ENCODE data around the gene PLEKHA4.
A peak's percentile ranks its signal among the peaks of the same experiment; 100 is the strongest.

PLEKHA4 gene

DNA sequence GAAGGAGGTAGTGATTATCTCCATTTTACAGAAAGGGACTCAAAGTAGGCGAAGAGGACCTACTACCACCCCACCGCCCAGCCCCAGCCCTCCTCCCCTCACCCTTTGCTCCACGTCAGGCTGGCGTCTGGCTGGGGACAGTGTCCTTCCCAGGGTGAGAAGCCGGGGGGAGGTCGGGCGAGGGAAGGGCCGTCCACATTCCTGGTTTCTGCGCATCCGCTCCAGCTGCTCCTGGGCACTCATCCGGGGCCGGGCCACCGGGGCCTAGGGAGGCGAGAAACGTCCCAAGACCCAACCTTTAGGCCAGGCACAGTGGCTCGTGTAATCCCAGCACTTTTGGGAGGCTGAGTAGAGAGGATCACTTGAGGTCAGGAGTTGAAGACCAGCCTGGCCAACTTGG lies 27.4 kb downstream of the PLEKHA4 start:
- peaks cover 10 to 42% of the 10 kb centered on the region in 2 experiments for H3K36me3 ChIP-seq (ENCODE audit: control insufficient read depth in 1 of 2, insufficient read depth in 2 of 2, low read depth in 1 of 2, low read length in 2 of 2)
- no peak overlapping the region for H3K9ac ChIP-seq (ENCODE audit: low read length)
- H3K79me1 ChIP-seq (replicated peaks; ENCODE audit: low read length, poor library complexity, severe bottlenecking): no peaks in the 10 kb centered on the region
- no peak overlapping the region for H3K23ac ChIP-seq (ENCODE audit: low read length in 2 of 2)
- H2AFZ ChIP-seq (ENCODE audit: low read depth, low read length): no peak overlapping the region
- H2BK5ac ChIP-seq (ENCODE audit: low read depth, low read length, poor library complexity, severe bottlenecking): no peak overlapping the region
- H2AK5ac ChIP-seq (ENCODE audit: low read length, severe bottlenecking): no peak overlapping the region
- no peak overlapping the region for H4K91ac ChIP-seq (ENCODE audit: low read length)
- WGBS: 97% methylated on average over 10 of the region's 16 CpGs
- H2BK12ac ChIP-seq (ENCODE audit: low read length in 2 of 2): no peak overlapping the region
- no peak overlapping the region for H2BK15ac ChIP-seq (ENCODE audit: low read depth, poor library complexity, severe bottlenecking)
- no peak overlapping the region for H3K18ac ChIP-seq (ENCODE audit: low read depth in 1 of 2, low read length in 2 of 2)
- H3K14ac ChIP-seq (ENCODE audit: low read length in 2 of 2): no peak overlapping the region
- no peak overlapping the region for H3K4me3 ChIP-seq (ENCODE audit: insufficient read depth in 1 of 2, low read depth in 1 of 2, low read length in 2 of 2)
- H4K8ac ChIP-seq (ENCODE audit: low read length): no peak overlapping the region
- no peak overlapping the region for H3K4ac ChIP-seq (ENCODE audit: low read depth in 1 of 2, low read length in 2 of 2)
- H3K4me2 ChIP-seq (ENCODE audit: low read length, poor library complexity, severe bottlenecking): no peak overlapping the region
- H2BK120ac ChIP-seq (ENCODE audit: low read depth, low read length): no peak overlapping the region
- peaks cover 8% of the 10 kb centered on the region for H3K4me1 ChIP-seq (ENCODE audit: control insufficient read depth, insufficient read depth, low read depth, low read length)
- H3K27me3 ChIP-seq (ENCODE audit: control insufficient read depth in 1 of 2, insufficient read depth in 1 of 2, low read length in 2 of 2): no peaks in the 10 kb centered on the region
- DNase-seq: no peak
- H3K27ac ChIP-seq (ENCODE audit: low read length, poor library complexity, severe bottlenecking): no peak overlapping the region
- H3K9me3 ChIP-seq (ENCODE audit: control insufficient read depth, low read length): no peaks in the 10 kb centered on the region

DNA sequence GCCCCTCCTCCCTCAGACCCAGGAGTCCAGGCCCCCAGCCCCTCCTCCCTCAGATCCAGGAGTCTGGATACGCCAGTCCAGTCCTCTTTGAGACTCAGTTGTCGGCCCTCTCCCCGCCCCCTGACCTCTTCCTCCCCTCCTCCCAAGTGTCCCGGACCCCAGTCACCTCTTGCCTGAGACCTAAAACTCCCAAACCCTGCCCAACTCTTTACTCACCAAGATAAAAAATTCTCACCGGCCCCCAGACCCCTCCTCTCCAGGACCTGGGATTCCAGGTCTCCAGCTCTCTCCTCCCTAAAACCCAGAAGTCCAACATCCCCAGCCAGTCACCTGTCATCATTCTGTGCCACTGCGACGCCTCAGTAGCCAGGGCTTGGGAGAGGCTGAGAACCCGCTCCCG lies 30.7 kb downstream of the PLEKHA4 start:
- no peak overlapping the region for H4K8ac ChIP-seq (ENCODE audit: low read length)
- H3K27ac ChIP-seq (ENCODE audit: low read length, poor library complexity, severe bottlenecking): no peak overlapping the region
- no peak overlapping the region for H2BK15ac ChIP-seq (ENCODE audit: low read depth, poor library complexity, severe bottlenecking)
- H4K91ac ChIP-seq (ENCODE audit: low read length): no peak overlapping the region
- H3K23ac ChIP-seq (ENCODE audit: low read length in 2 of 2): no peak overlapping the region
- peak overlapping the region; percentile 42 for H2BK120ac ChIP-seq (ENCODE audit: low read depth, low read length)
- peak overlapping the region in 1 of 2 experiments; percentile 57 for H3K4ac ChIP-seq (ENCODE audit: low read depth in 1 of 2, low read length in 2 of 2)
- H3K4me1 ChIP-seq (ENCODE audit: control insufficient read depth, insufficient read depth, low read depth, low read length): peaks cover 11% of the 10 kb centered on the region
- H3K79me1 ChIP-seq (replicated peaks; ENCODE audit: low read length, poor library complexity, severe bottlenecking): peaks cover 8% of the 10 kb centered on the region
- peak overlapping the region; percentile 97 for H3K4me2 ChIP-seq (ENCODE audit: low read length, poor library complexity, severe bottlenecking)
- H3K9ac ChIP-seq (ENCODE audit: low read length): no peak overlapping the region
- peaks cover 19 to 36% of the 10 kb centered on the region in 2 experiments for H3K36me3 ChIP-seq (ENCODE audit: control insufficient read depth in 1 of 2, insufficient read depth in 2 of 2, low read depth in 1 of 2, low read length in 2 of 2)
- H3K9me3 ChIP-seq (ENCODE audit: control insufficient read depth, low read length): no peaks in the 10 kb centered on the region
- peak overlapping the region; percentile 37 to 73 for H3K18ac ChIP-seq (ENCODE audit: low read depth in 1 of 2, low read length in 2 of 2)
- 61% methylated on average over 9 of the region's 9 CpGs for WGBS
- no peak for DNase-seq
- peak overlapping the region; percentile 51 for H2AK5ac ChIP-seq (ENCODE audit: low read length, severe bottlenecking)
- H3K4me3 ChIP-seq (ENCODE audit: insufficient read depth in 1 of 2, low read depth in 1 of 2, low read length in 2 of 2): peak overlapping the region in 1 of 2 experiments; percentile 62
- no peak overlapping the region for H2AFZ ChIP-seq (ENCODE audit: low read depth, low read length)
- no peak overlapping the region for H2BK12ac ChIP-seq (ENCODE audit: low read length in 2 of 2)
- no peak overlapping the region for H2BK5ac ChIP-seq (ENCODE audit: low read depth, low read length, poor library complexity, severe bottlenecking)
- H3K27me3 ChIP-seq (ENCODE audit: control insufficient read depth in 1 of 2, insufficient read depth in 1 of 2, low read length in 2 of 2): no peaks in the 10 kb centered on the region
- H3K14ac ChIP-seq (ENCODE audit: low read length in 2 of 2): no peak overlapping the region

DNA sequence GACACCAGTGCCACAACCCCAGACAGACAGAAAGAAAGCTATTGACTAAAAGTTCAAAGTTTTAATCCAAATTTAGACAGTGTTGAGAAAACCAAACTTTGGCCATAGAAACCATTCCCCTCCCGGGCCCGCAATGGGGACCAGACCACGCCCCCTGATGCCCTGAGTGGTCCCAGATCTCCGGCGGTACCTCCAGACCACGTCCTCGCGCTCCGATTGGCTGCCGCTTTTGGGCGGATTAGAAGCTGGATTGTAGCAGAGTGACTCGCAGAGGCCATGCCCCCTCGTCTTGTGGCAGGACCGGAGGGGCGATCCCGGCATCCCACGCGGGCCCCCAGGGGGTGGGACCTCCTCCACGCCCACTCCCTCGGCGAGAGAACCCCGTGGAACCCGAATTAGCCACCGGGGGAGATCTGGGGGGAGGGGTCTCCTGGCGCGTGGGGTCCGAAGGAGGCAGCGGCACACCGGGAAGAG lies 31.3 kb downstream of the PLEKHA4 start:
- peak overlapping the region in 1 of 2 experiments; percentile 80 for H3K4me3 ChIP-seq (ENCODE audit: insufficient read depth in 1 of 2, low read depth in 1 of 2, low read length in 2 of 2)
- peak overlapping the region; percentile 64 for H2BK120ac ChIP-seq (ENCODE audit: low read depth, low read length)
- peak overlapping the region; percentile 81 for H2AFZ ChIP-seq (ENCODE audit: low read depth, low read length)
- peak overlapping the region; percentile 57 to 97 for H3K4ac ChIP-seq (ENCODE audit: low read depth in 1 of 2, low read length in 2 of 2)
- H4K8ac ChIP-seq (ENCODE audit: low read length): peak overlapping the region; percentile 91
- H2BK5ac ChIP-seq (ENCODE audit: low read depth, low read length, poor library complexity, severe bottlenecking): peak overlapping the region; percentile 93
- peak overlapping the region; percentile 96 for H3K27ac ChIP-seq (ENCODE audit: low read length, poor library complexity, severe bottlenecking)
- H3K27me3 ChIP-seq (ENCODE audit: control insufficient read depth in 1 of 2, insufficient read depth in 1 of 2, low read length in 2 of 2): no peaks in the 10 kb centered on the region
- 1% methylated on average over 19 of the region's 29 CpGs for WGBS
- peak overlapping the region; percentile 97 for H3K4me2 ChIP-seq (ENCODE audit: low read length, poor library complexity, severe bottlenecking)
- H3K36me3 ChIP-seq (ENCODE audit: control insufficient read depth in 1 of 2, insufficient read depth in 2 of 2, low read depth in 1 of 2, low read length in 2 of 2): peaks cover 25 to 36% of the 10 kb centered on the region in 2 experiments
- peaks cover 11% of the 10 kb centered on the region for H3K4me1 ChIP-seq (ENCODE audit: control insufficient read depth, insufficient read depth, low read depth, low read length)
- H2BK15ac ChIP-seq (ENCODE audit: low read depth, poor library complexity, severe bottlenecking): peak overlapping the region; percentile 86
- H4K91ac ChIP-seq (ENCODE audit: low read length): no peak overlapping the region
- peak overlapping the region; percentile 56 to 83 for H2BK12ac ChIP-seq (ENCODE audit: low read length in 2 of 2)
- H3K9me3 ChIP-seq (ENCODE audit: control insufficient read depth, low read length): no peaks in the 10 kb centered on the region
- peak overlapping the region; percentile 72 for H2AK5ac ChIP-seq (ENCODE audit: low read length, severe bottlenecking)
- DNase-seq: peak; percentile 94
- H3K9ac ChIP-seq (ENCODE audit: low read length): peak overlapping the region; percentile 92
- H3K79me1 ChIP-seq (replicated peaks; ENCODE audit: low read length, poor library complexity, severe bottlenecking): peaks cover 10% of the 10 kb centered on the region
- peak overlapping the region; percentile 85 to 86 for H3K18ac ChIP-seq (ENCODE audit: low read depth in 1 of 2, low read length in 2 of 2)
- H3K23ac ChIP-seq (ENCODE audit: low read length in 2 of 2): no peak overlapping the region
- H3K14ac ChIP-seq (ENCODE audit: low read length in 2 of 2): no peak overlapping the region

DNA sequence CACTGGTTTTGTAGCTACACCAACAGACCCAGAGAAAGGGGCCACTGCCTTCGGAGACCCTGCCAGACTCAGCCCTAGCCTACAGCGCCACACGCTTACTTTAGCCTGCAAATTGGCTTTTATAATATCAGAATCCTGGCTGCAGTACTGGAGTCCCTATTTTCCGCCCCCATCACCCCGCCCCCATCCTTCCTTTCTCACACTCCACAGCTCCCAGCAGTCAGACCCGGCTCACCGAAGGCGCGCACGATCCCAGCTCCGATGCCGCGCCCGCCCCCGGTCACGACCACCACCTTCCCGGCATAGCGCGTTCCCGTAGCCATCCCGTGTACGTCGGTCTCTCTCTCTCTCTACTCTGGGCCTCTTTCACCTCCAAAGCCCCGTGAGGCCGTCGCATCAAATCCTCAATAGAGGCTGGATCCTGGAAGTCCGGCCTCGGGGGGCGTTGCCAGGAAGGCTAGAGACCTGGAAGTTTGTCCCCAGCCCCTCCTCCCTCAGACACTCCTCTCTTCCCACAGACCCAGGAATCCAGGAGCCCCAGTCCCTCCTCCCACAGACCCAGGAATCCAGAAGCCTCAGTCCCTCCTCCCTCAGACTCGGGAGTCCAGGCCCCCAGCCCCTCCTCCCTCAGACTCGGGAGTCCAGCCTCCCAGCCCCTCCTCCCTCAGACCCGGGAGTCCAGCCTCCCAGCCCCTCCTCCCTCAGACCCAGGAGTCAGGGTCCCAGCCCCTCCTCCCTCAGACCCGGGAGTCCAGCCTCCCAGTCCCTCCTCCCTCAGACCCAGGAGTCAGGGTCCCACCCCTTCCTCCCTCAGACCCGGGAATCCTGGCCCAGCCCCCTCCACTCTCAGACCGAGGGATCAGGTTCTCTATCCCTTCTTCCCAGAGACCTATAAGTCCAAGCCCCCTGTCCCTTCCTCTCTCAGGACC lies 32.1 kb downstream of the PLEKHA4 start, which contains the start of gene HSD17B14:
HSD17B14 (minus strand) TSS at position 403 of the 929 bp plus-strand sequence; CDS start at position 323, 80 bp downstream.
- peak within 1 kb of the TSS in 1 of 2 experiments; percentile 68 for H3K14ac ChIP-seq (ENCODE audit: low read length in 2 of 2)
- H3K79me1 ChIP-seq (replicated peaks; ENCODE audit: low read length, poor library complexity, severe bottlenecking): peaks cover 11% of the 10 kb centered on the region
- H3K9ac ChIP-seq (ENCODE audit: low read length): peak within 1 kb of the TSS; percentile 92
- peak within 1 kb of the TSS; percentile 72 for H2AK5ac ChIP-seq (ENCODE audit: low read length, severe bottlenecking)
- H4K8ac ChIP-seq (ENCODE audit: low read length): peak within 1 kb of the TSS; percentile 91
- 2% methylated on average over 35 of the region's 35 CpGs for WGBS
- H3K23ac ChIP-seq (ENCODE audit: low read length in 2 of 2): peak within 1 kb of the TSS in 1 of 2 experiments; percentile 96
- H4K91ac ChIP-seq (ENCODE audit: low read length): peak within 1 kb of the TSS; percentile 98
- H3K4ac ChIP-seq (ENCODE audit: low read depth in 1 of 2, low read length in 2 of 2): peak within 1 kb of the TSS; percentile 87 to 98
- peak within 1 kb of the TSS; percentile 75 to 80 for H3K4me3 ChIP-seq (ENCODE audit: insufficient read depth in 1 of 2, low read depth in 1 of 2, low read length in 2 of 2)
- peaks cover 11% of the 10 kb centered on the region for H3K4me1 ChIP-seq (ENCODE audit: control insufficient read depth, insufficient read depth, low read depth, low read length)
- peak within 1 kb of the TSS; percentile 64 for H2BK120ac ChIP-seq (ENCODE audit: low read depth, low read length)
- H3K36me3 ChIP-seq (ENCODE audit: control insufficient read depth in 1 of 2, insufficient read depth in 2 of 2, low read depth in 1 of 2, low read length in 2 of 2): peaks cover 32 to 35% of the 10 kb centered on the region in 2 experiments
- peak within 1 kb of the TSS; percentile 86 to 100 for H3K18ac ChIP-seq (ENCODE audit: low read depth in 1 of 2, low read length in 2 of 2)
- H3K9me3 ChIP-seq (ENCODE audit: control insufficient read depth, low read length): no peaks in the 10 kb centered on the region
- H2AFZ ChIP-seq (ENCODE audit: low read depth, low read length): peak within 1 kb of the TSS; percentile 81
- no peaks in the 10 kb centered on the region for H3K27me3 ChIP-seq (ENCODE audit: control insufficient read depth in 1 of 2, insufficient read depth in 1 of 2, low read length in 2 of 2)
- H2BK15ac ChIP-seq (ENCODE audit: low read depth, poor library complexity, severe bottlenecking): peak within 1 kb of the TSS; percentile 86
- H3K27ac ChIP-seq (ENCODE audit: low read length, poor library complexity, severe bottlenecking): peak within 1 kb of the TSS; percentile 96
- H3K4me2 ChIP-seq (ENCODE audit: low read length, poor library complexity, severe bottlenecking): peak within 1 kb of the TSS; percentile 97
- peak; percentile 90 for DNase-seq
- H2BK5ac ChIP-seq (ENCODE audit: low read depth, low read length, poor library complexity, severe bottlenecking): peak within 1 kb of the TSS; percentile 93
- peak within 1 kb of the TSS; percentile 61 to 91 for H2BK12ac ChIP-seq (ENCODE audit: low read length in 2 of 2)

Measured in mesenchymal stem cell (in vitro differentiated cells and primary cell).